GM21367 (cell line): ENCODE results near the gene SLC6A12.
"Not testable (repeated sequence)": the region's sequence is repeated elsewhere in the genome, so short reads cannot be mapped to it uniquely, and the experiment has no call there.

Experiments
- ATAC-seq: cut with Tn5 transposase; IDR thresholded peaks from one replicate; pipeline ENCODE4 v1.9.1; 2021; ENCODE audit not compliant: unreplicated experiment

SLC6A12 gene

DNA sequence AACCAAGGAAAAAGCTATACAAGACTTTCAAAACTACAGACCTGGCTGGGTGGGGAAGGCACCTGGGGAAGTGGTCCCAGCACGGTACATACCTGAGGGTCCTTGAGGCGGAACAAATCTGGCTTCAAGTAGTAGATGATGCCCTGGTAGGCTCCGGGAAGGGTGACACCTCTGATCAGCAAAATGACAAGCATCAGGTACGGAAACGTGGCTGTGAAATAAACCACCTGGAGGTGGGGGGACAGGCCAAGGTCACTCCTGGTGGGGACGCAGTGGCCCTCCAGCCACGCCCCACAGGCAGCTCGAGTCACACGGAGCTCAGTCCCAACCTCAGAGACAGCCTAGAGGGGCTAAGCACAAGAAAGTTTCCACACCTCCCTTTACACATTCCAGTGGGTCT, 15.3 kb downstream of the SLC6A12 start:
- ATAC-seq: no peak

DNA sequence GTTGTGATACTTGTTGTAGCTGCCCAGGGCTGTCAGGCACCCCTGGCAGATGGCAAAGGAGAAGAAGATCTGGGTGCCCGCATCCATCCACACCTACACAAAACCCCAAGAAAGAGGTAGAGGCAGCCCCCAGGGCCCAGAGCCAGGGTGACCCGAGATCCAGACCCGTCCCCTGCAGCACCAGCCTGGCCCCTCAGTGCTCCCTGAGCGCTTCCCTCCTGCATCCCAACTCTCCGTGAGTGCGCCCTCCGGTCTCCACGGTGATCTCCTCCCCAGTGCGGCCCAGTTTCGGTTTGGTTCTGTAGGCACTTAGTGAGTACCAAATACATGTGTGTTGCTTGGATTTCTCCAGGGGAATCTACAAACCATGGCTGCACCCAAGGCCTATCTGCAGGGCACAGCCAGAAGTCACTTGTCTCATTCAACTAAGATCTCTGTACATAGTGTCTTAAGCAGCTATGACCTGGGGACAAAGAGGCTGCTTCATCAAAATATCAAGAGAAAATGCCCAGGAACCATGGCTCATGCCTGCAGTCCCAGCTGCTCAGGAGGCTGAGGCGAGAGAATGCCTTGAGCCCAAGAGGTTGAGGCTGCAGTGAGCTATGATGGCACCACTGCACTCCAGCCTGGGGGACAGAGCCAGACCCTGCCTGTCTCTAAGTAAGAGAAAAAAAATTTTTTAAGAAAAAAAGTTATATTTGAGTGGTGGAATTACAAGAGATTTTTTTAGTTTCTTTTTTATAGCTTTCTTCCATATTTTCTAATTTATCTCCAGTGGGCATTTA, 15.9 kb downstream of the SLC6A12 start:
- no peak for ATAC-seq

DNA sequence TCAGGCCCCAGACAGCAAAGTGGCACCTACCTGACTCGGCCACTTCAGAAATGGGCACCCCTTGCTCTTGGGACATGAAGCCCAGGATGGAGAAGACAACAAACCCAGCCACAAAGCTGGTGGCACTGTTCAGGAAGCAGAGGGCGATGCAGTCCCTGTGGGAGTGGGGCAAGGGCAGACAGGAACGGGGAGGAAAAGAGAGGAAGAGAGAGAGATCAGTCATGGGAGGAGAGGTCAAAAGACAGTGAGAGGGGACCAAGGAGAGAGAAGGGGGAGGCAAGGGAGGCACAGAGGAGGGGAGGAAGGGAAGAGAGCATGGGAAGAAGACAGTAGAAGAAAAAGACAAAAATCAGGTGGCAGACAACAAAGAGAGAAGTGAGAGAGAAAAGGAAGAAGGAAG, 16.6 kb downstream of the SLC6A12 start:
- no peak for ATAC-seq

DNA sequence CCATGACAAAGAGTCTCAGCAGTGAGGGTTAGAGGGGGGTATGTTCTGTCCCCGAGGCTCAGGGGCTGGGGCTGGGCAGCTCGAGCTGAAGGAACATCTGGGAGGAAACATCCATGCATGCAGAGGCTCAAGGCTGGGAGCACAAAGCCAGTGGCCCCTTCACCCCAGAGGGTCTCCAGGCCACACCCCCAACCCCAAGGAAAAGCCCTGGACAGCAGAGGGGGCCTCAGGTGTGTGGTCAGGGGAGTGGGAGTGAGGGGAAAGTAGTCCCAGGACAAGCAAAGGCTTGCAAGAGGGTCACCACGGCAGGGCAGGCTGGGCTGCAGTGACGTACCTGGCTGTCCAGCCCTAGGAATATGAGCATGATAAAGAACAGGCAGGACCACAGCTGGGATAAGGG, 17.5 kb downstream of the SLC6A12 start:
- no peak for ATAC-seq

DNA sequence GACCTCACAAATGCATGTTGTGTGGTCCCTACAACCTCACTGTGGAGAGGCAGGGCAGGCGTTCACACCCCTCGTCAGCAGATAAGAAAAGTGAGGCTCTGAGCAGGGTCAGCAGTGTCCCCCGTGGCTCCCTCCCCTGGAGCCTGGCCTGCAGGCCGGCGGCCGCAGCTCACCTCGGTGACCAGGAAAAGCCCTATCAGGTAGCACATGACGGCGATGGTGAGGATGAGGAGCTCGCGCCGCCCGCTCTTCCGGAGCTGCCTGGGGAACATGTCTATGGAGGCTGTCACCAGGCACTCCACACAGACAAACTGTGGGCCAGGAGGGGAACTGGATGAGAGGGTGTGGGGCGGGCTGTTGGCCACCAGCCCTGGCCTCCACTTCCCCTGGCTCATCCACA, 18.0 kb downstream of the SLC6A12 start:
- ATAC-seq: no peak

DNA sequence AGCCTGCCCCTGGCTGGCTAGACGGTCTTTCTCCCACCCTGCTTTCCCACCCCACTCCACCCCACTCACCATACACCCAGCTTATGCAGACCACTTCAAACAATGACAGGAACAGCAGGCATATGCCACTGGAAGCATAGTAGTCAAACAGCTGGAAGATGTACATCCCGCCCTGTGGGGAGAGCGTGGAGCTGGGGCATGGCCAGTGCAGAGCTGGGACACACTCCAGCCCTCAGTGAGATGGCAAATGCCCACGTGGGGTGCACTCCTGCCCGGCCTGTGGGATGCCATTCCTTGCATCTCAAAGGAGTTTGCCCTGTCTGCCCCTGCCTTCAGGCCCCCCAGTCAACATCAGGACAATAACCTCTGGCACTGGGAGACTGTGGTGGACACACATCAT, 18.8 kb downstream of the SLC6A12 start:
- ATAC-seq: no peak

DNA sequence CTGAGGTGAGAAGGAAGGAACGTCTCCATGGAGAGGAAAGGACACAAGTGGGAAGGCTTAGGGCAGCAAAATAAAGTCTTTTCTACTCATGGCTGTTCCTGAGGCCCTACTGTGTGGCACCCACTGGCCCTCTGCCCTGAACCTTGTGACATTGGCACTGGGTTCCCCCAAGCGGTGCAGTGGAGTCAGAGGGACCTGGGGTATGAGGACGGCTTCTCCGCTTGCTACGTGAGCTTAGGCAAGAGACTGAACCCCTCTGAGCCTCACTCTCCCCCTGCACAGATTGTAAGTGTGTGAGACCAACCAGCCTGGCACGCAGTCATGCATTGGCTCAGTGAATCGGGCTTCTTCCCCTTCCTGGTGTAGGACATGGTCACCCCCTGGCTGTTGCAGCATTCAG, 19.7 kb downstream of the SLC6A12 start:
- no peak for ATAC-seq

DNA sequence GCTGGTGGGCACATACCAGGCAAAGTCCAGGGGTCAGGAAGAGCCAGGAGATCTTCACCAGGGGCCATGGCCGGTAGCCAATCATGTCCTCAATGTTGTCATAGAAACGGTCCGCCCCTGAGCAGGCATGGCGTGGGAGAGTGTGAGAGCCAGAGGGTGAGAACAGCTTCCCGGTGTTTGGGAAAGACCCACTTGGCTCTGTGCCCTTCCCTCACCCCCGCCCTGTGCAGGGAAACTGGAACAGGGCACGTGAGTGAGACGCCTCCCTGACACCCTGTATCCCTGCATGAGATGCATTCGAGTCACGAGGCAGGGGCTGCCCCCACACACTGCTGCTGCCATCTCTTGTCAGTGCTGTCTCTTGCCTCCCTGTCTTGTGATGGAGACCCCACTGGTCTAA, 20.7 kb downstream of the SLC6A12 start:
- no peak for ATAC-seq

DNA sequence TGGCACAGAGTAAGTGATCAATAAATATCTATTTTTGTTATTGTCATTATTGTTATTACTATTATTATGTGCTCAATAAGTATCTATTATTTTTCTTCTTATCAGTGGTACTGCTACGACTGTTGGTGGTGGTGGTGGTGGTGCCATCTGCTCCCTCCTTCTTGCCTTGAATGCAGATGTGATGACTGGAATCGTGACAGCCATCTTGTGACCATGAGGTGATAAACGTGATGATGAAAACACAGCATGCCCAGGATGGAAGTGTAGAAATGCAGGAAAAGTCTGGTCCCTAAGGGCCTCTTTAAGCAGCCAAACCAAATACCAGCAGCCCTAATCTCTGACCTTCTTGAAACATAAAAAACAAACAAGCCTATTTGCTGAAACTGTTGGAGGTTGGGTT, 22.4 kb downstream of the SLC6A12 start:
- no peak for ATAC-seq

DNA sequence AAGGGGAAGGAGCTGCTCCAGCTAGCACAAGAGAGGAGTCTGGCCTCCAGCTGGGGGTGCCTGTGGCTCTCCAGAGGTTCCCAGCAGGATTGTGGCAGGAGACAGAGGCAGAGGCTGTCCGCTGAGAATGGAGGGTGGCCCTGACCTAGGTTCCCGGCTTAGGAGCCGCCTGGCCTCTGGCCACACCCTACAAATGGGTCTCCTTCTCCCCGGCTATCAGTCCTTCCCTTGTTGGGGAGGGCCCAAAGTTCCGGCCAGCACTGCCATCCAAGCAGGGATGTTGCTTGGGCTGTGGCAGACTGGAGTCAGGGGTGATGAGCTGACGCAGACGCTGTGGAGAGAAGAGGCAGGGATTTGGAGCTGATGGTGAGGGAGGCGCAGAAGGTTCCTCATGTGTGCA, 23.1 kb downstream of the SLC6A12 start:
- ATAC-seq: no peak

DNA sequence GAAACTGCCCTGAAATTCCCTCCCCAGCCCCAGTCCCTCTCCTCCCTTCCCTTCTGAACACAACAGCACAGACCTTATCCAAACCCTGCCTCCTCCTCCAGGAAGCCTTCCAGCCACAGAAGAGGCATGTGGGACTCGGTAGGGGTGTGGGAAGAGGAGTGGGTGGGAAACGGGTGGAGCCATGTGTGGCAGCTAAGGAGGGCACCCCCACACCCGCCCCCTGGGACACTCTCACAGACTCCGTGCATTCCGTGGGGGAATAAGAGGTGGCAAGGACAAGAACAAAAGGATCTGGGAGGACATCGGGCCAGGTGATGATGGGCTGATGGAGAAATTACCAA, 24.4 kb downstream of the SLC6A12 start:
- no peak for ATAC-seq

DNA sequence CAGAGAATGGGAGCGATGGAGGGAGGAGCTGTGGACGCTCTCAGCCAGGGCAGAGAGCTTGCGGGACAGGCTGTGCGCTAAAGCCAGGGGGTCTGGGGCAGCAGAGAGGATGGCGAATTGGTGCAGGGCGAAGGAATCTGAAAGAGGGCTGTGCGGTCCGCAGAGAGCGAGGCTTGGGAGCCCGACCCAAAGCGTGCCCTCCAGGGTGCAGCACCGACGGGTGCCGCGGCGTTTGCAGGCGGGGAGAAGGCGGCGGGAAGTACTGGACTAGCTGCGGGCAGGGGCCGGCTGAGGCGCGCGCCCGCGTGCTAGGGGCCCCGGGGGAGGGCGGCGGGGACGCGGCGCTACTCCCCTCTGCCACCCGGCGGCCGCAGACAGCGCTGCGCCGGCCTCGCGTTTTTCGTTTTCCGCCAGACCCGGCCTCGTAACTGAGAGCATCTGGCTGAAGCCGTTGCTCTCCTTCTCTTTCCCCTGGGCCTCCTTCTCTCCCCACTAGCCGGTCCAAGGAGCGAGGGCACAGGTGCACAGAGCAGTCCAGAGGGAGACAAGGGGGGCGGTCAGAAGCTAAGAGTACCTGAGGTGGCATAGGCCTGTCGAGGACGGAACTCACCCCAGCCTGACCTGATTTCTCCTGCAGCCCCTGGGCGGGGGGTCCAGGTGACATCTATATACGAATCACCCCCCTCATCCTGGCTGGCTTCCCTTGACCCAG, 24.9 kb downstream of the SLC6A12 start:
- no peak for ATAC-seq

DNA sequence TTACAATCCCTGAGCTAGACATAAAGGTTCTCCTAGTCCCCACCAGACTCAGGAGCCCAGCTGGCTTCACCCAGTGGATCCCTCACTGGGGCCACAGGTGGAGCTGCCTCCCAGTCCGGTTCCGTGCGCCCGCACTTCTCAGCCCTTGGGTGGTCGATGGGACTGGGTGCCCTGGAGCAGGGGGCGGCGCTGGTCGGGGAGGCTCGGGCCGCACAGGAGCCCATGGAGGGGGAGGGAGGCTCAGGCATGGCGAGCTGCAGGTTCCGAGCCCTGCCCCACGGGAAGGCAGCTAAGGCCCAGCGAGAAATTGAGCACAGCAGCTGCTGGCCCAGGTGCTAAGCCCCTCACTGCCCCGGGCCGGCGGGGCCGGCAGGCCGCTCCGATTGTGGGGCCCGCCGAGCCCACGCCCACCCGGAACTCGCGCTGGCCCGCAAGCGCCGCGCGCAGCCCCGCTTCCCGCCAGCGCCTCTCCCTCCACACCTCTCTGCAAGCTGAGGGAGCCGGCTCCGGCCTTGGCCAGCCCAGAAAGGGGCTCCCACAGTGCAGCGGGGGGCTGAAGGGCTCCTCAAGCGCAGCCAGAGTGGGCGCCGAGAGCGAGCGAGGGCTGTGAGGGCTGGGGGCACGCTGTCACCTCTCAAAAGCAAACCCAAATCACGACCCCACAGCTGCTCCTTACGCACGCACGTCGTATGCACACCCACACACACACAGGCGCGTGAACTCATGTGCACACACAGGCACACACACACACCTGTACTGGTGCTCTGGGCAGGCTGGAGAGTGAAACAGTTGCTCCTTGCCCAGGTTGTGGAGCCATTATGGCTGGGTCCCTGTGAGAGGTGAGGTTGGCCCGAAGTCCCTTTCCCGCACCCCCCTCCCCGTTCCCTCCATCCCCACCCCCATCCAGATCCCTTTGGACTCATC, 25.7 kb downstream of the SLC6A12 start:
- ATAC-seq: not testable (repeated sequence)

DNA sequence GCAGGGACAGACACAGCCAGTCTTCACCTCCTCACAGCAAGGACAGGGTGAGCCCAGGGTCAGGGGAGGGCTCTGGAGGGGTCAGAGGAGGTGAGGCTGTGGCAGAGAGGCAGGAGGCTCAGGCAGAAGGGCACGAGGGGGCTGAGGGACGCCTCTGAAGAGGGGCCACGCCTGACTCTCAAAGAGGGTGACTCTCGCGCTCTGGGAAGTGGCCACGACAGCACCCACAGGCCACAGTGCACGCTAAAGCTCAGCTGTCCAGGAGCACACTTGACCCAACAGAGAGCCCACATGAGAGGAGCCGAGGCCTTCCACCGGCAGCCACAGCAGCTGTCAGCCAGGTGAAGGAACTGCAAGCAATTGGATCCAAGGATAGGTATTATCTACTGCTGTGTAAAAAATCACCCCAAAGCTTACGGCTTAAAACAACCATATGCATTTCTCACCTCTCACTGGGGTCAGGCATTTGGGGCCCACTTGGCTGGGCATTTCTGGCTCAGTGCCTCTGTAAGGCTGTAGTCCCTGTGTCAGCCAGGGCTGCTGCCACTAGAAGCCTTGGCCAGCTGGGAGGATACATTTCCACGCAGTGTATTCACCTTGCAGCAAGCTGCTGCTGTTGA, 27.8 kb downstream of the SLC6A12 start:
- no peak for ATAC-seq

DNA sequence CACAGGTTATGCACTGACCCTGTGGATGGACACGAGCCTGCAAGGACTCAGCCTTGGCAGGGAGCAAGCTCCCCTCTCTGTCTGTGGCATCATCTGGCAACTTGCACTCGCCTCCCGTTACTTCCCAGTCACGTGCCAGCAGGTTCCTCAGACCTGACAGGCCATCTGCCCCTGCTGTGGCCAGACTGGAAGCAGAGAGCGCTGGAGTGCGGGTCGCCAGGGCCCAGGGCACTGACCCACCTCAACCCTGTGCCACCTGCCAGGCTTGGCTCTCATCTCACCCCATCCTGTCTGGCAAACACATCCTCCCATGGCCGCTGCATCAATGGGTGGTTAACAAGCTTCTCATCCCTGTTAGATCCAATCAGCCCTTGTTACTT, 28.4 kb downstream of the SLC6A12 start:
- no peak for ATAC-seq

DNA sequence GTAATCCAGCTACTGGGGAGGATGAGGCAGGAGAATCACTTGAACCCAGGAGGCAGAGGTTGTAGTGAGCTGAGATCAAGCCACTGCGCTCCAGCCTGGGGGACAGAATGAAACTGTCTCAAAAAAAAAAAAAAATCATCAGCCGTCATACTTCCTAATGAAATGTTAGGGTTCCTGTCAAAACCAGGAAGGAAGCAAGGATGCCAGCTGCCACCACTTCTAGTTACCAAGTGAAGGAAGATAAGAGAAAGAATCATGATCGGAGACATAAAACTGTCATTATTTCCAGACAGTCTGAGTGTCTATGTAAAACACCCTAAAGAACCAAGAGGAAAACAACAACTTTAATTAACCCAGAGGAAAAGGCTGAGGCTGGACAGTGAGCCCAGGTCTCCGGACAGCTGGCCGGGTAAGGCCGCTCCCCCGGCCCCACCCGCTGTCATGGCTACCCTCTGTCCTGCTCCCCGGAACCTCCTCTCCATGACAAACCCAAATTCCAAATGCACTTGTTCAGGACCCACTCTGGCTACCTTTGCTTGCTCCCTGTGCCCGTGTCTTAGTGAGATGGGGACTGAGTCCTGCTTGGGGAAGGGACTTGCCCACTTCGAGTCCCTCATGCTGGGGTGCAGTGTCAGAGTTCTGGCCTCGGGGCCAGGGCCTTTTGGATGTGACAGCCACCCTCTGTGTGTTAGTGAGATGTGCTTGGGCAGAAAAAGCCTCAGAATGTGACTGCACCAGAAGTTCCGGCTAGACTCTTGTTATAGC, 29.0 kb downstream of the SLC6A12 start:
- ATAC-seq: no peak

DNA sequence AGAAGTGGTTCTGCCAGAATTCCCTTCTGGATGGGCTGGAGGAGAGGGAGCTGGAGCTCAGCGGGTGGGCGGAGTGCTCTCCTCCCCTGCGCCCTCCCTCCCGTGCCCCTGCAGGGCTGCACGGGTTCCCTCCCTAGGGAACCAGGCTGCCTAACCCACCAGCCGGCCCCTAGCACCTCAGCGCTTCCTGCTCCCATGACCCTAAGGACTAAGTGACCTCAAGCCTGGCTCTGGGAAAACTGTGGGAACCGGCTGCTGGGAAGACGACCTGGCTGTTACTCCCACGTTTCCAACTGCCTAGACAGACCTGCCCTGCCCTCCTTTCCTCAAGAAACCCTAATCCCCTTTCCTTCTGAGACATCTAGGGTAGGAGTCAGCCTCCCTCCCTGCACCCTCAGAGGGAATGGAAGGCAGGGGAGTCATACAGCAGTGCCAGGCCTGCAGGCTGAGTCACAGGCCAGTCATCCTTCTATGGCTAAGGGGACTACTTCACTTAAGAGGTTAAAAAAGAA, 31.5 kb downstream of the SLC6A12 start:
- ATAC-seq: no peak

DNA sequence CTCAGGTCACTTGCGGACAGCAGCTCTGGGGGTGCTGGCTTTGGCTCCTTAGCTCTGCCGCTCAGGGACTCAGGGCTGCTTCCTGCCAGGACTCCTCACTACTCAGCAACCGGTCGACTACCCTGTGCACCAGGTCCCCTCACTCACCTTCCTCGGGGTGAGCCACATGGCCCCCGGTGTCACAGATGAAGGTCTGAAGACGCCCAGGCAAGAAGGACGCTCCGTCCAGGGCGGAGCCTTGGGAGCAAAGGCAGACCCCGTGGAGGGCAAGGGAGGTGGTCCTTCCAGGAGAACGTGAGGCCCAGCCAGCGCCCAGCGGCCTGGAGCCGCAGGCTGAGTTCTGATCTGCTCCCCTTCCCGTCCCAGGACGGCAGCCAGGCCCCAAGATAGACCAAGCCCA, 32.0 kb downstream of the SLC6A12 start:
- no peak for ATAC-seq

DNA sequence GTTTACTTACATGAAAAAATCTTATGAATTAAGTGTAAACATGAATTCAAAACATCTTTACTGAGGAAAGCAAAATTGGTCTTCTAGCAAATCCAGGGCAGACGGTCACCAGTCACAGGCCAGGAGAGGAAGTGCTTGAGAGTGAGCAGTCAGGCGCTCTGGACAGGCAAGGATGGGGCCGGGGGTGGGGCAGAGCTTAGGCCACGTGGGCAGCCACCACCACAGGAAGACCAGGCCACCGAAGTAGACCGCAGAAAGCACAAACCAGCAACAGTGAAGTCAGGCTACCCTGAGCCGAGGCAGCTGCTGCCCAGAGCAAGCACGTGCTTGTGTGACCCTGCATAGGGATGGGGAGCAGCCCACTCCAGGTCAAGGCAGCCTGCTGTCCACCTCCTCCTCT, 33.5 kb downstream of the SLC6A12 start:
- no peak for ATAC-seq

DNA sequence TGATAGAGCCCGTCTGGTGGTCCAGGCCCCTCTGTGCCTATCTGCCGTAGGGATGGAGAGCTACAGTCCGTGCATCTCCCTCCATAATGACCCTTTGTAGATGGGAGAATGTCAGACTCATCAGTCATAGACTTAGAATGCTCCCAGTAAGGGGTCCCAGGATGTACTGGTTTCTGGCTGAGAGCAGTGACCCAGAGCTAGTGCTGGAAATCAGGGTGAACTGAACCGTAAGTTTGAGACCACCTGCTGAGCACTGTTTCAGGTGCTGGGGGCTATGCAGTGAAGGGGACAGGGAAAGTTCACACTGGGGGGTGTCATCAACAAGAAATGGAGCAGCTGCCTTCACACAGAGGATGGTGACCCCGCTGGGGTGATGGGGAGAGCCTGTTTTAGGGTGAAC, 34.1 kb downstream of the SLC6A12 start:
- no peak for ATAC-seq
